Kidney (tissue), 14 donors: ENCODE measurements around the gene HRCT1. TPM values are rescaled to one million over a fixed set of nuclear protein-coding genes. Genes with fewer than 3 reads are reported as not detected.
A peak's percentile ranks its signal among the peaks of the same experiment; 100 is the strongest.
"Not testable (repeated sequence)": the region's sequence is repeated elsewhere in the genome, so short reads cannot be mapped to it uniquely, and the experiment has no call there.

Experiments used
- DNase-seq, 5 donors: peaks; one replicate each; pipeline ENCODE4 v3.0.0-alpha.2; 2013 to 2020
- FAIRE-seq: peaks from 2 replicates; lab custom pipeline; 2012; peaks lifted over from hg19 to GRCh38; lab: Jason Lieb, UNC
- H3K27ac ChIP-seq, 2 donors: one replicate each; pipeline ENCODE4 v1.7.0; 2013; ENCODE audit warnings: low read depth in 2 of 2, low read length in 2 of 2, inconsistent platforms in 1 of 2
- H3K27me3 ChIP-seq: one replicate; pipeline ENCODE4 v1.7.1; 2013; ENCODE audit warnings: low read length, inconsistent platforms; ENCODE audit not compliant: control insufficient read depth, insufficient read depth
- H3K36me3 ChIP-seq, 3 donors: one replicate each; pipeline versions ENCODE4 v1.7.0 to v1.7.1; 2013; ENCODE audit warnings: low read length in 3 of 3, control low read depth in 1 of 3, inconsistent platforms in 1 of 3; ENCODE audit not compliant: insufficient read depth in 3 of 3, control insufficient read depth in 2 of 3
- H3K4me1 ChIP-seq, 3 donors: one replicate each; pipeline versions ENCODE4 v1.7.0 to v1.7.1; 2013; ENCODE audit warnings: low read length in 3 of 3, inconsistent platforms in 1 of 3, low read depth in 1 of 3; ENCODE audit not compliant: control insufficient read depth in 2 of 3, insufficient read depth in 2 of 3
- H3K4me3 ChIP-seq, 3 donors: one replicate each; pipeline versions ENCODE4 v1.7.0 to v1.8.1; 2013; ENCODE audit warnings: low read length in 3 of 3, control low read depth in 1 of 3, inconsistent platforms in 1 of 3
- H3K9ac ChIP-seq, 3 donors: one replicate each; pipeline versions ENCODE4 v1.7.0 to v1.7.1; 2013; ENCODE audit warnings: low read length in 3 of 3, control low read depth in 1 of 3, inconsistent platforms in 1 of 3
- H3K9me3 ChIP-seq, 3 donors: one replicate each; pipeline versions ENCODE4 v1.7.0 to v1.7.1; 2013; ENCODE audit warnings: low read length in 3 of 3, control low read depth in 1 of 3, inconsistent platforms in 1 of 3; ENCODE audit not compliant: control insufficient read depth in 2 of 3, insufficient read depth in 1 of 3
- intact Hi-C: fragments of 100-400 bp; cut with DNase I; formaldehyde crosslinking; loops from one replicate; pipeline ENCODE4 v1.11.1; 2022
- polyA plus RNA-seq: library from polyadenylated mRNA; stranded (reverse); fragments of 350-450 nt; fragmentation: Illumina TruSeq; extraction: RNeasy Lipid Tissue Mini Kit (QIAGEN cat#74804); gene quantifications from one replicate; pipeline ENCODE4 v1.2.3, GENCODE V29; 2014; ENCODE audit warnings: low read depth, low replicate concordance; ENCODE audit not compliant: insufficient read depth
- total RNA-seq: library from RNA; stranded (reverse); fragmentation: NEBNext Ultra II Directional; extraction: Animal tissue kit (Norgen Biotek cat#: 25700); gene quantifications from one replicate; pipeline ENCODE4 v1.2.1, GENCODE V29; 2021
- TF ChIP-seq, protein P1 (sequence below): IDR thresholded peaks from 3 replicates; pipeline ENCODE4 v1.5.1; 2012; ENCODE audit warnings: mild to moderate bottlenecking, moderate library complexity, borderline replicate concordance; ENCODE audit not compliant: insufficient read depth; ENCODE audit errors: extremely low read depth
- donor health status: control.
- donor health status: control.
- donor health status: control.
- donor health status: control.
- donor health status: control.
- donor health status: DM: yes; HTN: yes; CAD: no.
- donor health status: Normal renal cell carcinoma (clear cell type).

The HRCT1 gene
- total and polyA plus RNA-seq, 2 donors from 2014 or later, result 13.3 to 51.2 TPM

GRCh38 chr9:35872505-35872904 is 33.5 kb upstream of the HRCT1 start:
- H3K27me3 ChIP-seq, result no peaks in the 10 kb centered on the region
- H3K9me3 ChIP-seq, result peaks cover 0 to 2% (median 0%) of the 10 kb centered on the region in 3 donors
- TF ChIP-seq, protein P1, sequence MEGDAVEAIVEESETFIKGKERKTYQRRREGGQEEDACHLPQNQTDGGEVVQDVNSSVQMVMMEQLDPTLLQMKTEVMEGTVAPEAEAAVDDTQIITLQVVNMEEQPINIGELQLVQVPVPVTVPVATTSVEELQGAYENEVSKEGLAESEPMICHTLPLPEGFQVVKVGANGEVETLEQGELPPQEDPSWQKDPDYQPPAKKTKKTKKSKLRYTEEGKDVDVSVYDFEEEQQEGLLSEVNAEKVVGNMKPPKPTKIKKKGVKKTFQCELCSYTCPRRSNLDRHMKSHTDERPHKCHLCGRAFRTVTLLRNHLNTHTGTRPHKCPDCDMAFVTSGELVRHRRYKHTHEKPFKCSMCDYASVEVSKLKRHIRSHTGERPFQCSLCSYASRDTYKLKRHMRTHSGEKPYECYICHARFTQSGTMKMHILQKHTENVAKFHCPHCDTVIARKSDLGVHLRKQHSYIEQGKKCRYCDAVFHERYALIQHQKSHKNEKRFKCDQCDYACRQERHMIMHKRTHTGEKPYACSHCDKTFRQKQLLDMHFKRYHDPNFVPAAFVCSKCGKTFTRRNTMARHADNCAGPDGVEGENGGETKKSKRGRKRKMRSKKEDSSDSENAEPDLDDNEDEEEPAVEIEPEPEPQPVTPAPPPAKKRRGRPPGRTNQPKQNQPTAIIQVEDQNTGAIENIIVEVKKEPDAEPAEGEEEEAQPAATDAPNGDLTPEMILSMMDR, result no peak
- H3K4me3 ChIP-seq, result no peak overlapping the region
- intact Hi-C loops, result no loop called here
- FAIRE-seq, result no peak
- no peak for DNase-seq
- no peaks in the 10 kb centered on the region for H3K36me3 ChIP-seq
- no peak overlapping the region for H3K27ac ChIP-seq
- no peaks in the 10 kb centered on the region for H3K4me1 ChIP-seq
- no peak overlapping the region for H3K9ac ChIP-seq

- intact Hi-C loops, result loop anchor here (5.0 kb wide), 1 partner anchor 90 kb away; the partner anchor contains the start of gene NPR2
- no peaks in the 10 kb centered on the region for H3K4me1 ChIP-seq
- DNase-seq (peak; percentile 74 to 88 (median 82)), FAIRE-seq (peak; percentile 88)
- TF ChIP-seq, protein P1, result peak; percentile 89
- no peaks in the 10 kb centered on the region for H3K36me3 ChIP-seq
- no peaks in the 10 kb centered on the region for H3K9me3 ChIP-seq
- H3K27me3 ChIP-seq, result no peaks in the 10 kb centered on the region
- H3K9ac ChIP-seq, result no peak overlapping the region
- H3K4me3 ChIP-seq, result no peak overlapping the region
- no peak overlapping the region for H3K27ac ChIP-seq
Observed at GRCh38 chr9:35882263-35882848, 23.6 kb upstream of the HRCT1 start.

DNA sequence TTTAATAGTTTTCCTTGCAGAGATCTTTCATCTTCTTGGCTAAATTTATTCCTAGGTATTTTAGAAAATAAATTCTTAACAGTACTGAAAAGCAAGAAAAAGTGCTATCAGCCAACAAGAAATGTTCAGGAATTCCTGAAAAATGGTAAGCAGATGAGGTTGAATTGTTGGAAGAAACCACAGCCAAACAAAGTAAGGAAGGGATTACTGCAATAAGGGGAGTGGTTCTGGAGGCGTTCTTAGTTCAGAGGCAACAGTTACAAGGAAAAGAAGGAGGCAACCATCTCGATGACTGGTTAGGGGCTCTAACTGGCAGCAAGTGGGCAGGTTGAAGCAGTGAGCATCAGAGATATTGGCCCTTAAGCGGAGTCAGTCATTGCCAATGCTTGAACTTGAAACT is 23.0 kb upstream of the HRCT1 start:
- Histone ChIP-seq H3K4me3 (no peak overlapping the region), H3K9me3 (no peaks in the 10 kb centered on the region), H3K9ac (no peak overlapping the region), H3K36me3 (no peaks in the 10 kb centered on the region), H3K4me1 (no peaks in the 10 kb centered on the region), H3K27ac (no peak overlapping the region), H3K27me3 (no peaks in the 10 kb centered on the region)
- TF ChIP-seq, protein P1, result no peak
- no peak for DNase-seq
- no peak for FAIRE-seq
- intact Hi-C loops, result loop anchor here (5.0 kb wide), 1 partner anchor 91 kb away; the partner anchor contains the start of gene NPR2

DNA sequence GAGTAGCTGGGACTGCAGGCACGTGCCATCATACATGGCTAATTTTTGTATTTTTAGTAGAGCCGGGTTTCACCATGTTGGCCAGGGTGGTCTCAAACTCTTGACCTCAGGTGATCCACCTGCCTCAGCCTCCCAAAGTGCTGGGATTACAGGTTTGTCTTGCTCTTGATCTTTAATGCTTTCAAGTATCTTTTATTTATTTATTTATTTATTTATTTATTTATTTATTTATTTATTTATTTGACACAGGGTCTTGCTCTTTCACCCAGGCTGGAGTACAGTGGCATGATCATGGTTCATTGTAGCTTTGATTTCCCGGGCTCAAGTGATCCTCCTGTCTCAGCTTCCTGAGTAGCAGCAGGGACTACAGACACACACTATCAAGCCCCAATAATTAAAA is 21.1 kb upstream of the HRCT1 start:
- H3K4me1 ChIP-seq, H3K27me3 ChIP-seq, H3K9me3 ChIP-seq, FAIRE-seq, H3K4me3 ChIP-seq, H3K9ac ChIP-seq, H3K36me3 ChIP-seq, H3K27ac ChIP-seq, DNase-seq: not testable (repeated sequence)
- intact Hi-C loops, result loop anchor here (5.0 kb wide), 1 partner anchor 93 kb away; the partner anchor contains the start of gene NPR2
